GM21576 (cell line): ENCODE results near the gene APCS.

ENCODE experiments used
- ATAC-seq: cut with Tn5 transposase; IDR thresholded peaks from one replicate; pipeline ENCODE4 v1.9.1; 2021; ENCODE audit warnings: mild to moderate bottlenecking, moderate library complexity; ENCODE audit not compliant: unreplicated experiment

Gene APCS, protein sequence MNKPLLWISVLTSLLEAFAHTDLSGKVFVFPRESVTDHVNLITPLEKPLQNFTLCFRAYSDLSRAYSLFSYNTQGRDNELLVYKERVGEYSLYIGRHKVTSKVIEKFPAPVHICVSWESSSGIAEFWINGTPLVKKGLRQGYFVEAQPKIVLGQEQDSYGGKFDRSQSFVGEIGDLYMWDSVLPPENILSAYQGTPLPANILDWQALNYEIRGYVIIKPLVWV

DNA sequence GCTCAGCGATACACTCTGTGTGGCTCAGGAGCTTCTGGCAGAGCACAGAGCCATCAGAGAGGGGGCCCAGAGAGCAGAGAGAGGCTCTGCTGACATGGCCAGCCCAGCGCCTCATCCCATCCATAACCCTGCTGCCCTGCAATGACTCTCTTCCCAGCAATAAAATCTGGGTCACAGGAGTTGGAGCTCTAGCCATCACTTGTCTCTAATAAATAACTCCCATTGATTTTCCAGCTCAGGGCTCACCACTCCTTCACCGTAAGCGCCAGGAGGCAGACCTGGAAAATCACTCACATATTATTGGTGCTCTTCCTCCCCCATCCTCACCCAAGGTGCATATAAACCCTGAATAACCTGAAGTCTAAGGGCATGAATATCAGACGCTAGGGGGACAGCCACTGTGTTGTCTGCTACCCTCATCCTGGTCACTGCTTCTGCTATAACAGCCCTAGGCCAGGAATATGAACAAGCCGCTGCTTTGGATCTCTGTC, at the start of gene APCS:
TSS of gene APCS (plus strand) at position 366 of the 491 bp plus-strand sequence. CDS start at position 462, 96 bp downstream.
- ATAC-seq, result no peak

DNA sequence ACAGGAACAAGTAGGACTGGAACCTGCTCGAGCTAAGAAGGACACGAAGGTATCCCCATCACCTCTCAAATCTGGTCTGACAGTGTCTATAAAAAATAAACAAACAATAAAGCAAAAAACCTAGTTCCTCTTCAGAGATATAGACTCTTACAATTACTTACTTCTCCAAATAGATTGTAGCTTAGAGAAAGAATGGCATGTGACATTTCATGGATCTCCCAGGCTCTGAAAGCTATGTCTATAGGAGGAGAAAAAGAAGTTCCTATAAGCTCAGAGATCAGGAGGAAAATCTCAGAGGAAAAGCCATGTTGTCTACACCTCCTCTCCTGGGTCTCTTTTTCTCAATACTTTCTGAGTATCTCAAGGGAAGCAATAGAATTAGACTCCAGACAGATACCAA, 39.5 kb upstream of the APCS start:
- ATAC-seq, result no peak

DNA sequence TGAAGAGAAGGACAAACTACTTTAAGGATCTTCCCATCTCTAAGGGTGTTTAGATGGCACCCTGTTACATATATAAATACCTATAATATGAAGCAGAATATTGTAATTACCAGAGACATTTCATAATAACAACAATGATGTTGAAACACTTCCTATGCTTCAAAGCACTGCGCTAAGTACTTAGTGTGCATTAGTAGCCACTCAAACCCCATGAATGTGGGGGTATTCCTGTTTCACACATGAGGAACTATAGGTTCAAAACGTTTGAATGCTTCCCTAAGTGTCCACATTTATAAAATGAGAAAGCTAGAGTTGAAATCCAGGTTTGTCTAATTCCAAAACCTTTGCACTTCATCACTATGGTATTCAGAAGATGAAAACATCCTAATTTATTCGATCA, 33.4 kb upstream of the APCS start:
- no peak for ATAC-seq

DNA sequence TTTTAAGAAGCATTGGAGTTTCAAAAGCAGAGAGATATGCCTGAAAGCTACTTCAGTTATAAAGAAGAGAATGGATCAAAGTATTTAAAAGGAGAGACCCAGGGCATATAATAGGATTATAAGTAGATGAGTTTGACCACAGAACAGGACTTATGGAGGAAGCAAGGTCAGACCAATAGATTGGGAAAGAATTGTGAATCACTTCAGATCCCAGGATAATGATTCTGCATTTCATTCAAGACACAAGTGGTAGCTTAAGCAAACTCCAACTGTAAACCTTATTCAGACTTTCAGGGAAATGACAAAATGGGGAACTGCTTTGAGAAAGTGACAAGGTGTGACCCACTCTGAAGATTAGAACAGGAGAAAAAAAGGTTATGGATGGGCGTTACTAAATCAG, 32.9 kb upstream of the APCS start:
- ATAC-seq, result no peak

DNA sequence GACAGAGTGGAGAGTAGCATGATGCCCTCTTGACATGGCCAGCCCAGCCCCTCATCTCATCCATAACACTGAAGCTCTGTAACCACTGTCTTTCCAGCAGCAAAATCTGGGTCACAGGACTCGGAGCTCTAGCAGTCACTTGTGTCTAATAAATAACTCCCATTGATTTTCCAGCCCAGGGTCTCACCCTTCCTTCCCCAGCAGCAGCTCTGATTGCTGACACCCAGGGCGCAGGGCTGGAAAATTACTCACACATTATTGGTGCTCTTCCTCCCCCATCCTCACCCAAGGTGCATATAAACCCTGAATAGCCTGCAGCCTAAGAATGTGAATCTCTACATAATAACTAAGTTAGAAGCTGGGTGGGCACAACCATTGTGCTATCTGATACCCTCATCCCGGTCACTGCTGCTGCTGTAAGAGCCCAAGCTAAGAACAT, 30.7 kb upstream of the APCS start:
- no peak for ATAC-seq

DNA sequence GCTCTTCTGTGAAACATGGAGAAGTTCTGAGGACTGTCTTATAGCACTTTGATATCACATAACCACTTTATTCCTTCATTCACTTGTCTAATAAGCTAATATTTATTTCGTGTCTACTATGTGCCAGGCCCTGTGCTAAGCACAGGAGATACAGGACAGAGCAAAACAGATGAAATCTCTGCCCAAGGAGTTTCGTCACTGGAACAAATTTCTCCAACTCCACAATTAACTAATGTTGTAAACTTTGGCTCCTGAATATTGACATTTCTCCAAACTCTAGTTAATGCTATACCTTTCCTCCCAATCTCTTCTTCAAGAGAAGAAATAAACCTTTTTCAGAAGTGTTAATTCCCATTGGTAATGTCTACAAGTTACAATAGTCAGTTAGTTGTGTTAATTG, 27.0 kb upstream of the APCS start:
- no peak for ATAC-seq

DNA sequence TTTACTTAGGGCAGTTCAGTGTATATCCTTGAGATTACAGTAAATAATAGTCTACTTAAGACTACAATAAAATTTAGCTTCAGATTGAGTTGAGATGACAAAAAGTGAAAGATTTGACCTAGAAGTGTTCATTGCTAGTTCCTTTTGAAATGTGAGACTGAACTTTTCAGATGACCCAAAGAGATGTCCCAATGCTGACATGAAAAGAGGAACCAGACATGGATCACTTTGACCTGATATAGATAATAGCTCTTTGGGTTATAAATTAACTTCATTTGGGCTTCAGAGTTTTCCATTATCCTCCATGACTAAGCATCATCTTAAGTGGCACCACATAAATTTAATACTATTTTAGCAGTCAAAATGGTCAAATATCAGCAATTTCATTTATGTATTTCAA, 26.1 kb upstream of the APCS start:
- ATAC-seq, result no peak

DNA sequence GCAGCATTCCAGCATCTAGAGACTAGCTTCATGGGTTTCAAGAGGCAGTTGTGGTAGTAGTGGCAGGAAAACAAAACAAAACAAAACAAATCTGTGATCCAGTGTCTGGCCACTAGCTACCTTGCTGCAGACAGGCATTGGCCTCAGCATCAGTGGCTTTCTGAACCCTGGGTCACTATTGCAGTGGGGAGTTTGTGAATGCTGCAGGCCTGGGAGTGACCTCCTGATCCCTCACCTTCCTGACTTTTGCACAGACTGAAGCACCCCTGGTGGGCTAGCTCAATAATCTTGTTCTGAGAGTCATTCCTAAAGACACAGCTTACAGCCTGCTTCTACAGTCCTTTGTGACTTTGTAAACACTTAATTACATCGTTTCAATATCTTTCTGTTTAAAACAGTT, 24.9 kb upstream of the APCS start:
- ATAC-seq, result no peak

DNA sequence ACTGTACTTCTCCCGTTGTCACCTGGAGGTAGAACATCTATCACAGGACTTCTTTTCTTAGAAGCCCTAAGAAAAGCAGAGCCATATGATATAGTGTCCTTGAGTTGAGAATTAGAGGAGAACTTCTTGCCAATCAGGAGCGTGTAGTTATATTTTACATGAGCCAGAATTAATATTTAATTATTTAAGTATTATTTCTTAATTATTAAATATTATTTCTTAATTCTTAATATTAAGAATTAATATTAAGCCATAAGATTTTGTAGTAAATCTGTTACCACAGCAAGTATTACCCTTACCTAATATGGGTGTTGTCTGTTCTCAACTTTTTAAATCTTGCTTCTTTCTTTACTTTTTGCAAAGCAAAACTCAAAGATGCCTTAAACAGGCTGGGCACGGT, 10.2 kb upstream of the APCS start:
- no peak for ATAC-seq

DNA sequence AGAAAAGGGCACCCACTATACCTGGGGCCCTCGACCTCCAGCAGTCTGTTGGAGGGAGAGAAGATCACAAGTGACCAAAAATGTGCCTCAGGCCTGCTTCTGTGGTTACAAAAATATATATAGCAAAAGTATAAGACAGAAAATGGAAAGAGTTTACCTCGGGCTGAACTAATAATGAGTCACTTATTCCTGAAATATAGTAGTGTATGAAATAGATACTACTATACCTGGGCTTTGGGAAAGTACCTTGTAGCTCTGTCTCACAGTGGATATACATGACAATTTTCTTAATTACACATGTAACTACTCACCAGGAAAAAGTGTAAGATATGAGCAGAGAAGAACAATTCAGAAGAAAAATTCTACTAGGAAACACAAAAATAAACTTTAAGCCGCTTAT, 7.3 kb upstream of the APCS start:
- ATAC-seq, result no peak

DNA sequence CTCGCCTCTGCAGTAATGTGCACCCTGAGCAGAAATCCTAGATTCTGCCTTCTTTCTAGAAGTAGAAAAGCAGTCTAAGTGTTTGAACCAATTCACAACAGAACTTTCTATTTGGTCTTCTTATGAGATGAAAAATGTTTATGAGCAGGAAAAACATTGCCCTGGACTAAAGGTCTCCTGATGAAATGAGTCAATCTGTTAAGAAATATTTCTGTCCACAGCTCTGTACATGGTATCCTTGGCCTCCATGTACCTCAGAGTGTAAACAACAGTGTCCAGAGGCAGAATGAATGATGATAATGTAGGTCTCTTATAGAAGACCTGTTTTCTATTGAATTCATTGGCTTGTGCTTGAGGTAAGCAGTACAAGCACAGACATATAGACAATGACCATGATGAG, 6.2 kb upstream of the APCS start:
- no peak for ATAC-seq

DNA sequence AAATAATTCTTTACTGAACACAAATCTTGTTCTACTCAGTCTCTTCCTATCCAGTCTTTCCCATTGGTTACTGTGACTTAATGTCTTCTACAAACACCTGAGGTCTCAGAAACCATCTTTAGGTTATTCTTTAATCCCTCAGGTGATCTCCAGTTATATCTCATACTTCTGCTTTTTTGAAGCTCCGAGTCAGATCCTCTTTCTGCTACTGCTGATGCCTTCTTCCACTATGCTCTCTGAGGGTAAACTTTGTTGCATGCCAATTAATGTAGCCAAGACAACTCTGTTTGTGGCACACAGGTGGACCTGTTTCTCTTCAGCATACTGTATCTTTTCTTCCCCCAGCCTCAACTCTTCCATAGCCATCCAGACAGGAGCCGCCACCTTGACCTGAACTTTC, 3.1 kb upstream of the APCS start:
- ATAC-seq, result no peak

DNA sequence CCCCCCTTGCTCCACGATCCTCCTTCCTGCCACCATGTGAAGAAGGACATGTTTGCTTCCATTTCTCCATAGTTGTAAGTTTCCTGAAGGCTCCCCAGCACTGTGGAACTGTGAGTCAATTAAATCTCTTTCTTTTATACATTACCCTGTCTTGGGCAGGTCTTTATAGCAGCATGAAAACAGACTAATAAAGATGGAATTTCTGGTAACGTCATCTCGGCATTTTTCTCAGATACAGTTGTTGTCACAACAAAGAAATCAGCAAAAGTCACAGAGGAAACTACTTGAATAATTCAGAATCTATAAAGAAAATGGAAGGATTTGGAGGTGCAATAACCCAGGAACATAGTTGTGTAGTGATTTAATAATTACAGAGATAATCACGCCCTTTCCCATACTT, 4.4 kb downstream of the APCS start:
- ATAC-seq, result no peak

DNA sequence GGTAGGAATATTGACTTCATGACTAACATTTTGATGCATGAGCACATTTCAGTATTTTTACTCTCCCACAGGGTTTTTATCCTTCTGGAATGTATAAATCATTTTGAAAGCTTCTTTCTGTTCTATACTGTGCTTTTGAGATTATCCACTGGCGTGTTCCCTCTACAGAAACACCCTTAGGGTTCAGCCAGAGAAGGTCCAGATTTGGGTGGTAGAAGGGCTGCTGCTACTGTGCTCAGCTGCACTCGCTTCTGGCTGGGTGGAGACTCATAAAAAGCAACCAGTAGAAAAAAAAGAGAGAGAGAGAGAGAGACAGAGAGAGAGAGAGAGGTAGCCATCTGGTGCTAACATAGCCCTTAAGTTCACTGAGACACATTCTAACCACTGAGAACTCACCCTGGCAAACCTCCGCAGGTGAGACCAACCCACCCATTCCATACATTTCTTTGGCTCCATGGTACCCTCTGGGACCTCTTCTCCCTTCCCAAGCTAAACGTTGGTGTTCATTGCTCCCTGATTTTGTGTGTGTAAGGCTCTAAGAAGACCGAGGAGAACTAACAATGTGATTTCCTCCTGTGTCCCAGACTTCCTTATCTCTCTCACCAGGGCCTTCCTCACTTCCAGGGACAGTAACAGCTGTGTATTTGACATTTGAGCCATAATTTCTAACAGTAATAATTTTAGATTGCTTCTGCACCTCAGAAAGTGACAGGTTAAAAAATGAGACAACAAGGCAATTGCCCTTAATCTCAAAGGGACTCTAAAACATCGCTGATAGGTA, 7.2 kb downstream of the APCS start:
- no peak for ATAC-seq

DNA sequence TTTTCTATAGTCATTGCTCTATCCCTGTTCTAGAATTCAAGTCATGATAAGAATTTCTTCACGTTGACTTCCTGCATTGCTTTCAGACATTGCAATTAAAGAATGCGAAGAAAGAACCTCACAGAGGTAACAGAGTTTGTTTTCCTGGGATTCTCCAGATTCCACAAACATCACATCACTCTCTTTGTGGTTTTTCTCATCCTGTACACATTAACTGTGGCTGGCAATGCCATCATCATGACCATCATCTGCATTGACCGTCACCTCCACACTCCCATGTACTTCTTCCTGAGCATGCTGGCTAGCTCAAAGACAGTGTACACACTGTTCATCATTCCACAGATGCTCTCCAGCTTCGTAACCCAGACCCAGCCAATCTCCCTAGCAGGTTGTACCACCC, 10.6 kb downstream of the APCS start:
- ATAC-seq, result no peak

DNA sequence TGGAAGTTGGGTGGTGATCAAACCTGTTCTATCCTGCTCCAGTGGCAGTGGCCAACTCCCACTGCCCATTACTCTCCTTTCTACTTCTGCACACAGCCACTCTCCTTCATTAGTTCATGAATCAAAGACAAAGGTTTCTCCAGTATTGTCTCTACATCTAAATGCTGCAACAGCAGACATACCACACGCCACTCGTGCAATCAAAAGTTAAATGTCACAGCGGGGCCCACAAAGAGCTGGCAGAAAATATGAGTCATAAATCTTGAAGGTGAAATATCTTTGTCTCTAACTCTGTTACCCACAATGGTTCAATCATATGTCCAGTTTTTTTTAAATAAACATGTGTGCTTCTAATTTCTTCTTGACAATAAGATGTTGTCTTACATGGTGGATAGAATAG, 13.3 kb downstream of the APCS start:
- ATAC-seq, result no peak

DNA sequence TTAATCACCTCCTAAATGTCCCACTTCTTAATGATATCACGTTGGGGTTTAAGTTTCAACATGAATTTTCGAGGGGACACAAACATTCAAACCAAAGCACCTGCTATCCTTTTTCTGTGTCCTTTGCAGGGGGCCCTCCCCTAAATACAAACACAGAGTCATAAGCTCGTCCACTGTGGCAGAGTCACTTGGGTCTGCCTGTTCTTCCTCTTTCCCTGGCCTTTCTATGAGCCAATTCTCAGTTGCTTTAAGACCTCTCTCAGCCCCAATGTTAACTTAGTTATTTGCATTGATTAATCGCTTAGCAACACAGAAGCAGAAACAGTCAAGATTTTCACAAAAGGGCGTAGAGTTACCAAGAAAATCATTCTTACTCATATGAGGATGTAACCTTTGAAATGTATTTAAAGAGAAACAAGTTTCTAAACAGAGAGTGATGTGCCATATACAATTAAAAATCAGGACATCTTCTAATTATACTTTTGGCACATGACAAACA, 14.9 kb downstream of the APCS start:
- ATAC-seq, result no peak

DNA sequence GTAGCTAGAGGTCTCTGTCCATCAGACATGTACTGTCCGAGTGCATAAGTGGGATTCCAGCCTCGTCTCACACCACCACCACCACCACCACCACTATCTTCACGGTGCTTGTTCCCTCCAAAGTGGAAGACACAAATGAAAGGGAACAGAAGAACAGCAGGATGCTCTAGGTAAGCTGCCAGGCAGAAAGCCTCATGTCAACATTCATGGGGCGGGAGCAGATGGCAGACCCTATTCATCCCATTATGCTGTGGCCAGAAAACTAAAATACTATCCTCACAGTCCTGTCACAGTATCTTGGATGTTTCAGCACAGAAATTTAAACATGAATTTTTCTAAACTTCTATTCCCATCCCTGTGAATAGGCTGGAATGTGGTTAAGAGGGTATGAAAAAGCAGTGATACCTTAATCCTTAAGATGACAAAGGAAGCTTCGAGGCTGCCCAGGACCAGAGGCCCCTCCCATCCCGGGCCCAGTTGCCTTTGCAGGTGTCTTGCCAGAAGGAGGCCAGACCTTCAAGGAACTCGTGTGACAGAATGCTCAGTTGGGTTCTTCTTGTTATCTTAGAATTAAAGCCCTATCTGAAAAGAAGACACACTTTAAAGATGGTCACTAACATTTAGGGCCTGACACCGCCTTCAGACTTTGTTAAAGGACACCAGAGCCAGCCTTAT, 24.7 kb downstream of the APCS start:
- no peak for ATAC-seq

DNA sequence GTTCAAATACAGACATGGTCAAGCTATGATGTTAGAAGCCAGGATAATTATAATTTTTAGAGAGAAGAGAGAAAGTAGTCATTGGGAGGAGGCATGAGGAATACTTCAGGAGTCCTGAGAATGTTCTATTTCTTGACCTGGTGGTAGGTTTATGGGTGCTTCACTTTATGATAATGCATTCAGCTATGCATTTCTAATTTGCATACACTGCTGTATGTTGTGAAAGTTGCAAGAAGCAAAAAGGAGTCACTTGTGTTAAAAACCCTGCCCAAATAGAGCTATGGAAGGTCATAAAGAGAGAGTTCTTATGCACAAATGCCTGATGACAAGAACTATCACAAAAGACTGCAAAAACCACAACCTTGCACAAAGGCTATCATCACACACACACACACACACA, 45.3 kb downstream of the APCS start:
- ATAC-seq, result no peak
